GM23248 (cell line): ENCODE data around the gene TM2D1. TPM values are rescaled to one million over a fixed set of nuclear protein-coding genes. Genes with fewer than 3 reads are reported as not detected.
"Not testable (repeated sequence)": the region's sequence is repeated elsewhere in the genome, so short reads cannot be mapped to it uniquely, and the experiment has no call there.

Experiments
- DNase-seq: peaks from one replicate; pipeline ENCODE4 v3.0.0-alpha.2; 2015
- H2AFZ ChIP-seq: fragments of 200-600 bp; sonication (generic); 2 replicates; pipeline ENCODE4 v1.6.1; 2016; ENCODE audit warnings: antibody characterized with exemption
- H3F3A ChIP-seq: fragments of 200-600 bp; sonication (generic); 2 replicates; pipeline ENCODE4 v1.6.1; 2016; ENCODE audit warnings: mild to moderate bottlenecking, antibody characterized with exemption, mixed run types; ENCODE audit not compliant: insufficient read depth
- H3K27ac ChIP-seq: fragments of 200-600 bp; sonication (generic); 2 replicates; pipeline ENCODE4 v1.5.1; 2016; ENCODE audit warnings: mild to moderate bottlenecking
- H3K27me3 ChIP-seq: fragments of 200-600 bp; sonication (generic); replicated peaks from 2 replicates; pipeline ENCODE4 v1.6.1; 2016; ENCODE audit warnings: mild to moderate bottlenecking; ENCODE audit not compliant: insufficient read depth
- H3K36me3 ChIP-seq: fragments of 200-600 bp; sonication (generic); 2 replicates; pipeline ENCODE4 v1.6.1; 2016; ENCODE audit warnings: low read depth, mild to moderate bottlenecking
- H3K4me1 ChIP-seq: fragments of 200-600 bp; sonication (generic); 2 replicates; pipeline ENCODE4 v1.6.1; 2016; ENCODE audit warnings: mild to moderate bottlenecking; ENCODE audit not compliant: insufficient read depth
- H3K4me2 ChIP-seq: fragments of 200-600 bp; sonication (generic); one replicate; pipeline ENCODE4 v1.6.1; 2016; ENCODE audit warnings: mild to moderate bottlenecking; ENCODE audit not compliant: unreplicated experiment
- H3K4me3 ChIP-seq: fragments of 200-600 bp; sonication (generic); 2 replicates; pipeline ENCODE4 v1.5.1; 2016; ENCODE audit warnings: mild to moderate bottlenecking
- H3K79me2 ChIP-seq: fragments of 200-600 bp; sonication (generic); 2 replicates; pipeline ENCODE4 v1.6.1; 2016; ENCODE audit warnings: mild to moderate bottlenecking; ENCODE audit not compliant: insufficient read depth
- H3K9ac ChIP-seq: fragments of 200-600 bp; sonication (generic); 2 replicates; pipeline ENCODE4 v1.6.1; 2016; ENCODE audit warnings: mild to moderate bottlenecking
- H3K9me2 ChIP-seq: fragments of 200-600 bp; sonication (generic); 2 replicates; pipeline ENCODE4 v1.6.1; 2016; ENCODE audit warnings: mixed run types, mild to moderate bottlenecking, moderate library complexity; ENCODE audit not compliant: insufficient read depth
- H3K9me3 ChIP-seq: fragments of 200-600 bp; sonication (generic); one replicate; pipeline ENCODE4 v1.6.1; 2017; ENCODE audit warnings: low read depth
- H4K20me1 ChIP-seq: fragments of 200-600 bp; sonication (generic); 2 replicates; pipeline ENCODE4 v1.6.0; 2016; ENCODE audit not compliant: insufficient read depth
- EZH2 ChIP-seq: fragments of 200-600 bp; sonication (generic); IDR thresholded peaks from 2 replicates; pipeline ENCODE4 v1.6.1; 2018; ENCODE audit warnings: antibody characterized with exemption, mild to moderate bottlenecking; ENCODE audit not compliant: insufficient read depth, poor library complexity, severe bottlenecking
- EZH2phosphoT487 ChIP-seq: fragments of 200-600 bp; sonication (generic); IDR thresholded peaks from 2 replicates; pipeline ENCODE4 v1.6.1; 2018; ENCODE audit warnings: antibody characterized with exemption, moderate library complexity, mild to moderate bottlenecking, low read depth; ENCODE audit not compliant: insufficient read depth
- WGBS, 2 experiments: methylation state at CpG; one replicate each; pipeline ENCODE4 v1.1.6; 2015 to 2017; ENCODE audit warnings: low lambda C conversion rate in 2 of 2, low coverage in 1 of 2; ENCODE audit errors: missing lambda C conversion rate in 2 of 2; 5-methylcytosine and 5-hydroxymethylcytosine counted together
- in situ Hi-C: fragments of 300-500 bp; cut with MboI; formaldehyde crosslinking; loops from 2 replicates; pipeline ENCODE4 v1.15.0; 2020
- polyA plus RNA-seq: library from polyadenylated mRNA; unstranded; fragments of >200 nt; fragmentation: Nextera tagmentation; extraction: Ambion mirVana; gene quantifications from 2 replicates; pipeline ENCODE4 v1.2.1, GENCODE V29; 2016
- total RNA-seq: library from RNA; depleted of rRNA; stranded (reverse); fragments of >200 nt; shearing (Covaris generic); gene quantifications from 2 replicates; pipeline ENCODE4 v1.2.3, GENCODE V29; 2014

TM2D1 gene
- total and polyA plus RNA-seq, 2 experiments from 2014 or later: 81.0 to 91.8 TPM

GRCh38 chr1:61727544-61727943, 2.6 kb upstream of the TM2D1 start:
- no peak for DNase-seq
- H3K27ac ChIP-seq: no peak overlapping the region
- no peak overlapping the region for H3K4me3 ChIP-seq

GRCh38 chr1:61724506-61724812, 482 bp downstream of the TM2D1 start:
- in situ Hi-C loops: no loop called here
- H3K4me1 ChIP-seq: peaks cover 23% of the 10 kb centered on the region
- no peaks in the 10 kb centered on the region for H3K36me3 ChIP-seq
- peak overlapping the region; percentile 93 for H3K4me2 ChIP-seq
- H4K20me1 ChIP-seq: no peaks in the 10 kb centered on the region
- TF ChIP-seq EZH2: no peak
- no peak for TF ChIP-seq EZH2phosphoT487
- 6 to 10% methylated on average over 3 of the region's 3 CpGs for WGBS, 2 experiments
- peak overlapping the region; percentile 100 for H3K4me3 ChIP-seq
- no peaks in the 10 kb centered on the region for H3F3A ChIP-seq
- H3K9ac ChIP-seq: peak overlapping the region; percentile 99
- H2AFZ ChIP-seq: peak overlapping the region; percentile 96
- no peaks in the 10 kb centered on the region for H3K27me3 ChIP-seq
- peak; percentile 37 for DNase-seq
- no peaks in the 10 kb centered on the region for H3K9me2 ChIP-seq
- H3K79me2 ChIP-seq: peaks cover 57% of the 10 kb centered on the region
- no peaks in the 10 kb centered on the region for H3K9me3 ChIP-seq
- peak overlapping the region; percentile 72 for H3K27ac ChIP-seq

More at GRCh38 chr1:61727544-61727943, 2.6 kb upstream of the TM2D1 start:
- H3K36me3 ChIP-seq: no peaks in the 10 kb centered on the region
- H3K27me3 ChIP-seq: no peaks in the 10 kb centered on the region
- H3K4me2 ChIP-seq: no peak overlapping the region
- no peaks in the 10 kb centered on the region for H3F3A ChIP-seq
- H2AFZ ChIP-seq: no peak overlapping the region
- no peak for TF ChIP-seq EZH2
- TF ChIP-seq EZH2phosphoT487: no peak
- H3K79me2 ChIP-seq: peaks cover 27% of the 10 kb centered on the region
- no peaks in the 10 kb centered on the region for H4K20me1 ChIP-seq
- no peaks in the 10 kb centered on the region for H3K9me3 ChIP-seq
- H3K9me2 ChIP-seq: no peaks in the 10 kb centered on the region
- H3K9ac ChIP-seq: no peak overlapping the region
- in situ Hi-C loops: no loop called here
- WGBS, 2 experiments: 72 to 83% methylated on average over 3 of the region's 3 CpGs
- H3K4me1 ChIP-seq: peaks cover 21% of the 10 kb centered on the region

- H3K4me3 ChIP-seq, DNase-seq, H4K20me1 ChIP-seq, H3K27ac ChIP-seq, H3K27me3 ChIP-seq, H3K9me2 ChIP-seq, H3K9ac ChIP-seq, H3F3A ChIP-seq, H2AFZ ChIP-seq, H3K9me3 ChIP-seq, H3K4me2 ChIP-seq, in situ Hi-C loops: not testable (repeated sequence)
- Histone ChIP-seq H3K36me3 (peaks cover 11% of the 10 kb centered on the region; the same call in 1 of the 2 replicates), H3K79me2 (peaks cover 97% of the 10 kb centered on the region), H3K4me1 (peaks cover 17% of the 10 kb centered on the region)
- 90 to 95% methylated on average over 8 of the region's 8 CpGs for WGBS, 2 experiments
Measured at GRCh38 chr1:61718996-61719663, 5.8 kb downstream of the TM2D1 start.

GRCh38 chr1:61711969-61712368, 13.0 kb downstream of the TM2D1 start:
- in situ Hi-C loops: no loop called here
- Histone ChIP-seq H4K20me1 (no peaks in the 10 kb centered on the region), H3K27me3 (no peaks in the 10 kb centered on the region), H3K27ac (no peak overlapping the region), H3K4me1 (no peaks in the 10 kb centered on the region), H3K36me3 (peaks cover 24% of the 10 kb centered on the region), H3K79me2 (peaks cover 85% of the 10 kb centered on the region), H3K4me2 (no peak overlapping the region), H3F3A (no peaks in the 10 kb centered on the region), H3K9me3 (no peaks in the 10 kb centered on the region), H2AFZ (no peak overlapping the region), H3K4me3 (no peak overlapping the region), H3K9me2 (no peaks in the 10 kb centered on the region), H3K9ac (no peak overlapping the region)
- TF ChIP-seq EZH2phosphoT487: no peak
- no peak for TF ChIP-seq EZH2
- DNase-seq: no peak

- H3K4me1 ChIP-seq, H3K9me2 ChIP-seq, H3F3A ChIP-seq, H3K9me3 ChIP-seq, H2AFZ ChIP-seq, H3K4me2 ChIP-seq, H3K4me3 ChIP-seq, H3K9ac ChIP-seq, H4K20me1 ChIP-seq, in situ Hi-C loops, H3K27me3 ChIP-seq, H3K27ac ChIP-seq: not testable (repeated sequence)
- Histone ChIP-seq H3K36me3 (peaks cover 28% of the 10 kb centered on the region), H3K79me2 (peaks cover 81% of the 10 kb centered on the region)
- peak; percentile 29 for DNase-seq
- 96 to 98% methylated on average over 4 of the region's 4 CpGs for WGBS, 2 experiments
Measured at GRCh38 chr1:61711257-61711656, 13.7 kb downstream of the TM2D1 start.
